ENCODE data around the gene OR2G6.

The OR2G6 gene

GRCh38 chr1:248576260-248576980, 68.5 kb downstream of the OR2G6 start:
- no peak for DNase-seq
